GM19324 (cell line): ENCODE data around the gene ZNHIT6.
"Not testable (repeated sequence)": the region's sequence is repeated elsewhere in the genome, so short reads cannot be mapped to it uniquely, and the experiment has no call there.

Source experiments
- ATAC-seq: cut with Tn5 transposase; IDR thresholded peaks from one replicate; pipeline ENCODE4 v1.9.1; 2021; ENCODE audit warnings: mild to moderate bottlenecking, moderate library complexity; ENCODE audit not compliant: unreplicated experiment, low FRiP score

The ZNHIT6 gene

DNA sequence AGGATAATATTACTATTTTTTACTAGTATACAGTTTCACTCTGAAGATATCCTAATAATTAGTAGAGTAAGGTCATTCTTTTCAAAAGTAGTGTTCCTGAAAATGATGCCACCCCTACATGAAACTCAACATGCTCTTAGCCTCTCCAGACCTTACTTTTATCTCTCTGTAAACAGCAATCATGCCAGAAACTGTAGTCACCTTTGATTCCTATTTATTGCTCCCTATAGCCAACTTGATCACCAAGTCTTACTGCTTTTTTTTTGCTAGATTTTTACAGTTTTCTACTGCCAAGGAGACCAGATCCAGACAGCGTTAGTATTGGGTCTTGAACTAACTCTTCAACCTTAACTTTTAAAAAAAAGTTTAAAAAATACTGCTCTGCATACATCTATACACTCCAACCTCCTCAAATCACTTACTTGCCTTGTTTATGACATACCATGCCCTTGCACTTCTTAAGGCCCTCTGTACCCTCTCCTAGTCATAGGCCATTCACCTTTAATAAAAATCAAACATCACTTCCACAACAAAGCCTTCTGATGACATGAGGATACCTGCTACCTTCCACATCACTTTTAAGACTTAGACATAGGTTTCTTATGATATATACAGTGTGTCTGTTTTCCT lies 36.1 kb downstream of the ZNHIT6 start:
- ATAC-seq, result no peak

DNA sequence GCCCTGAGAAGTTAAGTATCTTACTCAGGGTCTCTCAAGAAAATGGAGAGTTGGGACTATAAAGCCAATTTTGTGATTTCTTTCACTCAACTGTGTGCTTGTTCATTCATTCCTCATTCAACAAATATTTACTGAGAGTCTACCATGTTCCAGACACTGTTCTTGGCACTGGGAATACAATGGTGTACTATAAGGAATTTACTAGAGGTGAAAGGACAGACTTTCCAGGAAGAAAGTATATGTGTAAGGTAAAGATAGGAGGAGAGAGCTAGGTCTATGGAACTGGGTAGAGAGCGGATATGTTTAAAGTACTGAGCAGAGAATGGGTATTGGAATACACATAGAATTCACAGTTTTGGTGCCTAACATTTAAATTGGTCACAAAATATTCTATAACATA lies 42.3 kb downstream of the ZNHIT6 start:
- ATAC-seq, result no peak

DNA sequence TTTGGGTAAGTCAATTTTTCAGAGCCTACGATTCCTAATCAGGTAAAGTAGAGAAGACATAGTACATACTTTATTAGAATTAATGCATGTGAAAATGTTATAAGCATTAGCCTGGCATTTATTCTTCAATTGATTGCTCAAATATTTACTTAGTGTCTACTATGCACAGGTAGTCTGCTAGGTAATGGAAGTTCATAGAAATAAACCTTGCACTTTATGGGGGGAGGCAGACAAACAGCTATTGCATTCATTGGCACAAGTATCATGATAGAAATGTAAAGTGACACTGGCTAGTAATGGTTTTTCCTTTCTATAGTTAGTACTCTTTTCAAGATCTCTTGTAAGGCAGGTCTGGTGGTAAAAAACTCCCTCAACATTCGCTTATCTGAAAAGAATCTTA lies 44.9 kb downstream of the ZNHIT6 start:
- ATAC-seq, result no peak

DNA sequence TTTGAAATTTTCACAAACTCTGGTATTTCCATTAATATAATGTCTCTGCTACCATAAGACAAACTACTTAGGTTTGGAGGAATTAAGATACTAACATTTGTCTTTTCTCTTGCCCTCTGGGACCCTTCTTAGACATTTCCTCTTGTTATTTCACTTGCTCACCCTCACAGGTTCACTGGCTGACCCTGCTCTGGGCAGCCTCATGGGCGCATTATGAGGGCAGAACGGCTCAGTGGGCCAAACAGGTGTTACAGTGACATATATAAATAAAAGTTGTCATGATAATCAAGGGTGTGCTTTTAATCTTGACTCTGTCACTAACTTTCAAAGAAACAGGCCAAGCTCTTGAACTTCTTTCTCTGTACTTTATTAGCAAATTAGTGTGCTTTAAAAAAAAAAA lies 46.5 kb downstream of the ZNHIT6 start:
- no peak for ATAC-seq

DNA sequence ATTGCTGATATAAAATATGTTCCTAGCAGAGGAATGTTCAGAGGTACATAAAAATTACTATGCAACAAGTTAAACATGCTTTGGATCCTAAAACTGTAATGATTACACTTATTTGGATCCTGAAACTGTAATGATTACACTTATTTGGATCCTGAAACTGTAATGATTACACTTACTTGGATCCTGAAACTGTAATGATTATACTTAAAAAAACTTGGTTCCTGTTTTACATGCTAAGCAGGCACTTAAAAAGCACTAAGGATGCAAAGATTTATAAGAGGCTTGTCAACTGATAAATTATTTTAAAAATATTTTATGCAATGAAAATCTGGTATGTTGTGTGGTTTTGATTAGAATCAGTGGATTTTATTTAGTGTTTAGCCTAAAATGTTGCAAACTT lies 47.7 kb downstream of the ZNHIT6 start:
- no peak for ATAC-seq

DNA sequence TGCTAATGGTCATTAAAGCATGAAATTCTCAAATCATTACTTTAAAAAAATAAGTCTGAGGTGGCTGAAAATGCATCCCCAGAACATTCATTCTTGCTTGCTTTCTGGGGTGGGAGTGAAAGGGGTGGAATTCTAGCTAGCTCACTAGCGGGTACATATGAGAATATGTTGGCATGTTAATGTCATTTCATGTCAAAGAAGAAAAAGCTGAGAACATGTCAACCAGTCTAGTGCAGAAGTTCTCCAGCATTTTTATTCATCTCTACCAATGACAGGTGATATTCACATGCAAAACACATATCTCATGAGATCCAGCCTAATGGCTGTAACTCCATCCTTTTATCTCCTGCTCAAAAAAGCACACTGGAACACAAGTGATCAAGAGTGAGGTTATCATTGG lies 49.1 kb downstream of the ZNHIT6 start:
- ATAC-seq, result no peak

DNA sequence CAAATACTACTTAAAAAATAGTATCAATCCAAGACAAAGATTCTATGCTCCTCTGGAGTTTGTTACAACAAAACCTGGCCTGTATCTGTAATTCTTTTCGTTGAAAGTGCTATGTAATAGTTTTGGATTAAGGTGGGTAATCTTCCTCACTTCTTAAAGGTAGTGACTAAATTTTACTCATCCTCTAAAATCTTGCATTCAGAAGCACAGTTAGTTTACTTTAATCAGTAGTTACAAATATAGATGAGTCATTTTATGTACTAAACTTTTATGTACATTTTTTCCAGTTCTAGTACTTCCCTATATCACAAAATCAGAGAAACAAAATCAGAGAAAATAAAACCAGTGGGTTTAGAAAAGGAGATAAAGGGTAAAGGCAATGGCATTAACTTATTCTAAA lies 51.3 kb downstream of the ZNHIT6 start:
- ATAC-seq, result no peak

DNA sequence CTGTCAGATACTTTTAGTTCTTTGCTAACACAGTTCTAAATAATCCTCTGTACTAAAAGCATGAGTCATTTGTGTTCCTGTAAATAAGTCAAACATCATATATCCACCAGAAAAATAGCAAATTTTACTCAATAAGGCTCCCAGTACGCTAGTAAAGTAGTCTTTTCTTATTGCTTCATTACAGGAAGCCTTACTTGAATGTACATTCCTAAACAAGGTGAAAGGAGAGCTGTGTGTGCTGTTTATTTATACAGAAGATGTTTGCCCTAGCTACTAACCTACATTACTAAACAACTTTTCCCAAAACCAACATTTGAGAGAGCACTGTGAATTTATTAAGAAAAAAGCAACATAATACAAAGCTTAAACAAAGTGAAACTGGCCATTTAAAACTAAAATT lies 52.0 kb downstream of the ZNHIT6 start:
- no peak for ATAC-seq

DNA sequence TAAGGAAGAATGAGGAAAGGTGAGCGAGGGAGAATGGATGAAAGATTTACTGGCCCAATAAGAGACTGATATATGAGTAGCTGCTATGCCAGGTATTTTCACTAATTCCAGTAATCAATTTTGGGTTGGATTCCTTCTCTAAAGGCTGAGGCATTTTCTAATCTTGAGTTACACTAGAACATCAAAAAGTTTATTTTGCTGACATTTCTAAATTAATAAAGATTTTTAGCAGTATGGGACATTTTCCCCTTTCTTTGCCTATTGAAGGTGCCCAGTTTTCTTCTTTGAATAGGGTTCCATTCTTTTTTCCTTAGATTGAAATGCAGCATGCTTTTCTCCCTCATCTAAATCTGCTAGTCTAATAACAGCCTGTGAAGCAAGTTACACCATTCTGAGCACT lies 52.9 kb downstream of the ZNHIT6 start:
- ATAC-seq, result no peak

DNA sequence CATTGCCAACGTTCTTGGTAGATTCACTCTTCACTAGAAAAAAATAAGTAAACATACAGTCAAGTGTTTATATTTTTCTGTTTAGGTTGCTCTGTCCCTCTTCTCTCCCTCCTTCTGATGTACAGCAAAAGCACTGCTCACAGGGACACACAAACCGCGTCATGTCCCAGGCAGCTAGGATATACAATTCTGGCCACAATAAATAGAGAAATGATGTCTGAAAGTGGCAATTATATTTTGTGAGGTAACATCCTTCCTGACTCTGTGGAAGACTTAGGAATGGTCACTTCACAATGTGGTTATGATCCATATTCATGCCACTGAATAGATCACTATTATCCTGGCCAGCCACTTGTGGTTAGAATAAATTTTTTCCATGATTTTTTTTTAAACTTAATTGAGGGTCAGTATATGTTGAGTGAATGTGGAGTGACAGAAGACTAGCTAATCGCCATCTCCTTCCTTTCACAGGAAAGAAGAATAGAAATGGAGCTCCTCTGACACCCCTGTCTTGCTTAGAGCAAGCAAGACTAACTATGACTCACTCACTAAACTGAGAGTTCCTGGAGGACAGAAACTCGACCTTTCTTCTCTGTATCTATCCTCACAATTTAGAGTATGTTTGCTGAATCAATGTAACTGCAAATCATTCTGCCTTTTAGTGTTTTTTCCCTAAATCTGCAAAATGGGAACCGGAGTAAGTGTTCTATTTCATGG lies 54.0 kb downstream of the ZNHIT6 start:
- ATAC-seq, result no peak

DNA sequence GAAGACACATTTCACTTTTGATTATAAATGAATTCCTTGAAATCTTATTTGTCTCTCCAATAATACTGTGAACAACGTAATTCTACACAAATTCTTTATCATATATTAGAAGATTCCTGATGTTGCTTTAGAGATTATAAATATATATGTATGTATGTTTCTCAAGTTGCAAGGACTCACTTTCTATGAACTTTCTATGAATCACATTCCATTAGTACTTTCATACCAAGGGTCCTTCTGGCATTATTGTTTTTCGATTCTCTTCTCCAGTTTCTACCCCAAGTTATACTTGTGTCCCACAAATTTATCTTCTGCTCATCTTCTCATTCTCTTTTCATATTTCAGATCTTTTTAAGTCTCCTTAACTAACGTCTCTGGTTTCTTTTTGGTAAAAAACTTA lies 55.9 kb downstream of the ZNHIT6 start:
- no peak for ATAC-seq

DNA sequence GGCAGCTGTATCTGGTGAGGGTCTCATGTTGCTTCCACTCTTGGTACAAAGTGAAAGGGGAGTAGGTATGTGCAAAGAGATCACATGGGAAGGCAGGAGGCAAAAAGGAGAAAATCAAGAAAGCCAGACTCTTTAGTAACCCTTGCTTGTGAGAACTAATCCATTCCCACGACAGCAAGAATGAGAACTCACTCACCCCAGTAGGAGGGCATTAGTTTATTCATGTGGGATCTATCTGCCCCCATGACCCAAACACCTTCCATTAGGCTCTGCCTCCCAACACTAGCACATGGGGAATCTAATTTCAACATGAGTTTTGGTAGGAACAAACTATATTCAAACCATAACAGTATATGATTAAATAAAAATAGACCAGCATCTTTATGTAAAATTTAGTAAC lies 57.6 kb downstream of the ZNHIT6 start:
- ATAC-seq, result no peak

DNA sequence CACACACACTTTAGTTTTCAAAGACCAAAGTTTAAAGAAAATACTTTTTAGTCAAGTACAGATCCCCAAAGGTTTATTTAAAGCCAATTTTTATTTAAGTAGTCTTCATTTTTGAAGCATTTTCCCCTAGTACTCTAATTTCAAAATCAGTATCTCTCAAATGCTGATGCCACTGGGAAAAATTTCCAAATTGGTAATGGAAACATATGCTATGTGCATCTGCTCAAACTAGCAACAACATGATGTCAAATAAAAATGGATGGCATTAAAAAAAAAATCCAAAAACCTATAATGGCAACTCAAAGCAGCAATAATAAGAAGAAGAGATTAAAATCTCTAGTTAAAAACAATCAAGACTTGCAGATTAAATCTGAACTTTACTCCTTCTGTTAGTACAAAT lies 58.6 kb downstream of the ZNHIT6 start:
- ATAC-seq, result no peak

DNA sequence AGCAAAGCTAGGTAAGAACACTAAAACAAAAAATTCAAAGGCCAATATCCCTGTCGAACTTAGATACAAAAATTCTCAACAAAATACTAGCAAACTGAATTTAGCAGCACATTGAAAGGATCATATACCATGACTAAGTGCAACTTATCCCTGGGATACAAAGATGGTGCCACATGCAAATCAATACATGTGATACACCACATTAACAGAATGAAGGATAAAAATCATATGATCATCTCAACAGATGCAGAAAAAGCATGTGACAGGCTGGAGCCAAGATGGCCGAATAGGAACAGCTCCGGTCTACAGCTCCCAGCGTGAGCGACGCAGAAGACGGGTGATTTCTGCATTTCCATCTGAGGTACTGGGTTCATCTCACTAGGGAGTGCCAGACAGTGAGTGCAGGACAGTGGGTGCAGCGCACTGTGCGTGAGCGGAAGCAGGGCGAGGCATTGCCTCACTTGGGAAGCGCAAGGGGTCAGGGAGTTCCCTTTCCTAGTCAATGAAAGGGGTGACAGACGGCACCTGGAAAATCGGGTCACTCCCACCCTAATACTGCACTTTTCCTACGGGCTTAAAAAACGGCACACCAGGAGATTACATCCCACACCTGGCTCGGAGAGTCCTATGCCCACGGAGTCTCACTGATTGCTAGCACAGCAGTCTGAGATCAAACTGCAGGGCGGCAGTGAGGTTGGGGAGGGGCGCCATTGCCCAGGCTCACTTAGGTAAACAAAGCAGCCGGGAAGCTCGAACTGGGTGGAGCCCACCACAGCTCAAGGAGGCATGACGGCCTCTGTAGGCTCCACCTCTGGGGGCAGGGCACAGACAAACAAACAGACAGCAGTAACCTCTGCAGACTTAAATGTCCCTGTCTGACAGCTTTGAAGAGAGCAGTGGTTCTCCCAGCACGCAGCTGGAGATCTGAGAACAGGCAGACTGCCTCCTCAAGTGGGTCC lies 66.4 kb downstream of the ZNHIT6 start:
- not testable (repeated sequence) for ATAC-seq

DNA sequence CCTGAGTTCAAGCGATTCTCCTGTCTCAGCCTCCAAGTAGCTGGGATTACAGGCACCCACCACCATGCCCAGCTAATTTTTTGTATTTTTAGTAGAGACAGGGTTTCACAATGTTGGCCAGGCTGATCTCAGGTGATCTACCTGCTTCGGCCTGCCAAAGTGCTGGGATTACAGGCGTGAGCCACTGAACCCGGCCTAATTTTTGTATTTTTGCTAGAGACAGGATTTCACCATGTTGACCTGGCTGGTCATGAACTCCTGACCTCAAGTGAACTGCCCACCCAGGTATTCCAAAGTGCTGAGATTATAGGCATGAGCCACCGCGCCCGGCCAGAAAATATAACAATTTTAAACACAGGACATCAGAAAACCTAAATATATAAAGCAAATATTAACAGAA lies 68.3 kb downstream of the ZNHIT6 start:
- ATAC-seq, result not testable (repeated sequence)

DNA sequence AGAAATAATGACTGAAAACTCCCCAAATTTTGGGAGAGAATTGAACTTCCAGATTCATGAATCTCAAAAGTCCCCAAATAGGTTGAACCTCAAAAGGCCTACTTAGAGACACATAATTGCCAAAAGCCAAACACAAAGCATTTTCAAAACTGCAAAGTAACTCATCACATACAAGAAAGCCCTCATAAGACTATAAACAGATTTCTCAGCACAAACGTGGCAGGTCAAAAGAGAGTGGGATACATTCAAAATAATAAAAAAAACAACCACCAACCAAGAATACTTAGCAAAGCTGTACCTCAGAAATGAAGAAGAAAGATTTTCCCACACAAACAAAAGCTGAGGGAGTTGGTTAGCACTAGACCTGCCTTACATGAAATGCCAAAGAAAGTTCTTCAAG lies 69.8 kb downstream of the ZNHIT6 start:
- no peak for ATAC-seq

DNA sequence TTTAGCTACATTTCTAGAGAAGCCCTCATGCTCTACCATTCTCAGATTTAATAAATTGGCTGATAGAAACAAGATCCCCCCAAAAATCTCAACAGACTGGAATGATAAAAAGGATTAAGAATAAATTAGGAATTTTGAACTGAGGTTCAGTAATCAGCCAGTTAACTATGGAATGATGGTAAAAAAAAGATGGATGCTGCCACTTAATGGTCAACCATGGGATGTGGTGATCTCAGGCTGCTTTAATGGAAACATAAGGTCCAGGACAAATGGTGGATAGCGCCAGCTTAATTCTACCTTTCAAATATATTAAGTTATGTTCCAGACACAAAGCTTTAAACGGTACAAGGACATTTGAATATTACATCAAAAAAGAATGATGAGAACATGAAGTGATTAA lies 77.7 kb downstream of the ZNHIT6 start:
- ATAC-seq, result no peak

DNA sequence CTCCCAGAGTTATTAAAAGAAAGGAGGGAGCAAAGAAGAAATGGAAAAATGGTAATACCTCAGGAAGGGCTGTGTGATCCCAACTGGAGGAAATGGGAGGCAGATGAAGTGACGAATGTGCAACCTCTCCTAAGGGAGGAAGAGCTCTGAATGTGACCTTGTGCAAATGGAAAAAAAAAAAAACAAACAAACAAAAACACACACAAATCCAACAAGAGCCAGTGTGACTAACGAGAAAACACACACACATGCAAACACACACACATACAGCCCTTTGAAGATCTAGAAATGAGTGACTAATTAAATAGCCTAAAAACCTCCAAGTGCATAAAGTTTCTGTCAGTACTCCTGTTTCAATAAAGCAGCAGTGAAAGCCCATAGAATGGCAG lies 78.7 kb downstream of the ZNHIT6 start:
- no peak for ATAC-seq

DNA sequence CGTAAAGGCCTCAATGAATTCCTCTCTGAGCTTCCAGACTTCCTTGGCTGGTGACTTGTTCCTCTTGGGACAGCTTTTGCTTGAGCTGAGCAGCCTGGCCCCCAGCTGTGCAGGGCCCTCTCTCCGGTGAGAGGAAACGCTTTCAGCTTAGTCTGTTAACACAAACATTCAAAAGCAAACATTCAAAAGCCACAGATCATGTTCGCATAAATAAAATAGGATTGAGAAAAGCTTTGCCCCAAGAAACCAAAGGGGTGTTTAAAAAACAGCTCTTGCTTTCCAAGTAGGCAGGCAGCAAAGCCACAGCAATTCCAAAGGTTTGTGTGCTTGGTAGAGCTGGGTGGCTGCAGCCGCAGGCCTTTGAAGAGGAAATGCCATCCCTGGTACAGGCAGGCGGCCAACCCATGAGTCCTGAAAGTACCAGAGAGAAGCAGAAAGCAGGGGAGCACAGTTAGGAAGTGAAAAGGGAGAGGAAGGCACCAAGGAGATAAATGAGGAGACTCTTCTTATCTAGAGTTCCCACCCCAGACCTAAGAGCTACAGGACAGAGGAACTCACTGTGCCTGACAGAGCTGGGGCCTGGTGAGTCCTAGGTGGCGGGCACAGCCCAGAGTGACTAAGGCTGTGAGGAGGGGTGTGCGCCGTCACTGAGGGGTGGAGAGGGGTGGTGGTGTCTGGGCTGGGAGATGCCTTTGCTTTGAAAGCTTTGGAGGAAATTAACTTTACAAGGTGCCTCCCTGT lies 79.3 kb downstream of the ZNHIT6 start:
- no peak for ATAC-seq

DNA sequence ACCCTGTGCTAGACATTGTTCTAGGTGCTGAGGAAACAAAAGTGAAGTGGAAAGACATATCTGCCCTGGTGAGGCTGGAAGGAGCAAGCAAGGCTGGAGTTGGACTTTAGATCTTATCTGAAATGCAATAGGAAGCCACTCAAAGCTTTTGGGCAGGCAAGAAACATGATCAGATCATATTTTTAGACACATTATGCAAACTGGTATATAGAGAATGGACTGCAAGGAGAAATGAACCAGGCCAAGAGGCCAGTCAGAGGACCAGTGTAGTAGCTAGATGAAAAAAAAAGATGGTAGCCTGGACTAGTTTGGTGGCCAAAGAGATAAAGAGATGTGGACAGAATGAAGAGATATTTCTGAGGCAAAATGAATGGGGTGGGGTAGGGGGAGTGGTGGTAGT lies 81.4 kb downstream of the ZNHIT6 start:
- no peak for ATAC-seq

DNA sequence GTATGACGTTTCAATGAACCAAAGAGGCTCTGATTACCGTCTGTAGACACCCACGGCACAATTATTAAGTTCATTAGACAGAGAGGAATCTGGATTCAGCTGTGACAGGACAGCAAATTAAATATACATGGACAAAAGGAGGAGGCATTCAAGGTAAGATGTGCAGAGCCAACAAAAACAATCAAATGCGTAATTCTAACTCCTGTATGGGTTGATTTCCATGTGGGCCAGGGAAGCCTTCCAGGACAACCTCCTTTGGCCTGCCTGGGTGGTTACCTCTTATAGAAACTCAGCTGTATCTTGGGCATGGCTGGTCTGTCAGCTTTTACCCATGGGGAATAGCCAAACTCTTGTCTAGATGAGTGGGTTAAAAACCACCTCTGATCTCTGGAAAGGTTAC lies 83.9 kb downstream of the ZNHIT6 start:
- ATAC-seq, result no peak
